Endothelial cell of umbilical vein (primary cell): ENCODE measurements around the gene MS4A10. TPM values are rescaled to one million over a fixed set of nuclear protein-coding genes. Genes with fewer than 3 reads are reported as not detected.

ENCODE experiments used
- BruUV-seq: library from RNA; stranded (reverse); fragments of 400-500 nt; replicated peaks from 2 replicates; lab custom pipeline; 2021; lab: Mats Ljungman, UMichigan
- CTCF ChIA-PET: fragments of 300-600, 350-600 bp; sonication (Branson Sonifier 250); formaldehyde crosslinking; loops from one replicate; lab custom pipeline; 2021; ENCODE audit warnings: antibody characterized with exemption, inconsistent platforms; lab: Charles Lee
- POLR2A ChIA-PET: fragments of 300-600, 350-600 bp; sonication (Branson Sonifier 250); formaldehyde crosslinking; loops from one replicate; lab custom pipeline; 2021; ENCODE audit warnings: antibody characterized with exemption, inconsistent platforms; lab: Charles Lee
- DNase-seq: peaks from one replicate; pipeline ENCODE4 v3.0.0-alpha.2; 2011; ENCODE audit warnings: low read depth, low spot score
- FAIRE-seq: peaks from 2 replicates; lab custom pipeline; 2011; peaks lifted over from hg19 to GRCh38; lab: Jason Lieb, UNC
- H2AFZ ChIP-seq: 2 replicates; pipeline ENCODE4 v1.6.0; 2012; ENCODE audit warnings: low read depth, low read length, control low read depth, inconsistent platforms
- H3K27ac ChIP-seq: 2 replicates; pipeline ENCODE4 v1.5.1; 2011; ENCODE audit warnings: low read depth, mild to moderate bottlenecking, control low read depth, low read length, moderate library complexity; ENCODE audit not compliant: insufficient read depth
- H3K27me3 ChIP-seq, 2 experiments: 2 replicates each; pipeline versions ENCODE4 v1.6.0 to v1.6.1; 2011; ENCODE audit warnings: low read length in 2 of 2, mixed read lengths in 1 of 2; ENCODE audit not compliant: control insufficient read depth in 2 of 2, insufficient read depth in 2 of 2
- H3K36me3 ChIP-seq, 2 experiments: 2 replicates in 1 of 2; 3 replicates in 1 of 2; pipeline ENCODE4 v1.5.1; 2011; ENCODE audit warnings: low read length in 2 of 2, mild to moderate bottlenecking in 1 of 2, moderate library complexity in 1 of 2; ENCODE audit not compliant: control insufficient read depth in 2 of 2, insufficient read depth in 2 of 2; ENCODE audit errors: extremely low read depth in 1 of 2
- H3K4me1 ChIP-seq: 3 replicates; pipeline ENCODE4 v1.5.1; 2011; ENCODE audit warnings: mild to moderate bottlenecking, low read length; ENCODE audit not compliant: control insufficient read depth, insufficient read depth; ENCODE audit errors: extremely low read depth
- H3K4me2 ChIP-seq: 2 replicates; pipeline ENCODE4 v1.6.1; 2011; ENCODE audit warnings: low read length, control low read depth, mixed read lengths; ENCODE audit not compliant: insufficient read depth
- H3K4me3 ChIP-seq, 3 experiments: fragments of 200-600 bp in 1 of 3; sonication (generic), shearing (Covaris generic) in 1 of 3; replicated peaks in 1 of 3; 2 replicates each; pipeline ENCODE4 v1.5.1; 2011 to 2016; ENCODE audit warnings: control low read depth in 3 of 3, low read length in 3 of 3, mild to moderate bottlenecking in 2 of 3, inconsistent platforms in 1 of 3, low read depth in 1 of 3, moderate library complexity in 1 of 3; ENCODE audit not compliant: insufficient read depth in 1 of 3
- H3K79me2 ChIP-seq: 2 replicates; pipeline ENCODE4 v1.6.0; 2012; ENCODE audit warnings: low read length, inconsistent platforms; ENCODE audit not compliant: control insufficient read depth, insufficient read depth
- H3K9ac ChIP-seq: replicated peaks from 2 replicates; pipeline ENCODE3; 2011; ENCODE audit warnings: low read length, control low read depth; ENCODE audit not compliant: insufficient read depth; ENCODE audit errors: extremely low read depth
- H3K9me1 ChIP-seq: replicated peaks from 3 replicates; pipeline ENCODE4 v1.6.0; 2011; ENCODE audit warnings: mild to moderate bottlenecking, low read length; ENCODE audit not compliant: control insufficient read depth, insufficient read depth; ENCODE audit errors: extremely low read depth
- H3K9me3 ChIP-seq: replicated peaks from 2 replicates; pipeline ENCODE4 v1.5.1; 2012; ENCODE audit warnings: low read length, inconsistent platforms; ENCODE audit not compliant: control insufficient read depth, insufficient read depth
- H4K20me1 ChIP-seq: replicated peaks from 2 replicates; pipeline ENCODE3; 2011; ENCODE audit warnings: mild to moderate bottlenecking, low read length; ENCODE audit not compliant: control insufficient read depth, insufficient read depth; ENCODE audit errors: extremely low read depth
- FOS ChIP-seq: IDR thresholded peaks from 2 replicates; pipeline ENCODE4 v1.6.1; 2011; ENCODE audit warnings: mild to moderate bottlenecking, low read length, moderate library complexity, borderline replicate concordance; ENCODE audit not compliant: insufficient read depth
- JUN ChIP-seq: IDR thresholded peaks from 2 replicates; pipeline ENCODE4 v1.6.1; 2011; ENCODE audit warnings: borderline replicate concordance, low read depth; ENCODE audit not compliant: insufficient read length, insufficient read depth
- POLR2A ChIP-seq: IDR thresholded peaks from 2 replicates; pipeline ENCODE4 v1.6.1; 2012; ENCODE audit warnings: low read depth, mild to moderate bottlenecking, control low read depth, low read length
- dilution Hi-C: fragments of 300-500 bp; cut with MboI; formaldehyde crosslinking; loops from one replicate; pipeline ENCODE4 v1.15.0; 2019; ENCODE audit warnings: low sequenced_read_pairs; ENCODE audit not compliant: extremely low pct_ligation_motif_present
- intact Hi-C: fragments of 100-400 bp; cut with micrococcal nuclease; formaldehyde crosslinking; loops from one replicate; pipeline ENCODE4 v1.10.0; 2022
- polyA plus RNA-seq, 4 experiments: library from polyadenylated mRNA; depleted of rRNA in 3 of 4; stranded (reverse) in 3 of 4; unstranded in 1 of 4; fragments of >200 nt; gene quantifications; 2 replicates each; pipeline versions ENCODE4 v1.2.1 to v1.2.3, GENCODE V29; 2011 to 2012; ENCODE audit warnings: missing spikeins in 1 of 4
- total RNA-seq: library from RNA; stranded (reverse); gene quantifications from 2 replicates; pipeline ENCODE4 v1.2.3, GENCODE V29; 2021
- TF ChIP-seq, protein P1 (sequence below), 2 donors: IDR thresholded peaks; 1 replicate in 1 of 2; 2 replicates in 1 of 2; pipeline ENCODE4 v1.5.1; 2011; ENCODE audit warnings: low read length in 2 of 2, mild to moderate bottlenecking in 2 of 2, moderate library complexity in 2 of 2, control low read depth in 1 of 2, inconsistent platforms in 1 of 2, low read depth in 1 of 2; ENCODE audit not compliant: insufficient read depth in 1 of 2; ENCODE audit errors: extremely low read depth in 1 of 2

The MS4A10 gene
- total and polyA plus RNA-seq, 2 donors (not counting 3 experiments of a cell fraction or from before 2014, with no cell fraction given): not detected

DNA sequence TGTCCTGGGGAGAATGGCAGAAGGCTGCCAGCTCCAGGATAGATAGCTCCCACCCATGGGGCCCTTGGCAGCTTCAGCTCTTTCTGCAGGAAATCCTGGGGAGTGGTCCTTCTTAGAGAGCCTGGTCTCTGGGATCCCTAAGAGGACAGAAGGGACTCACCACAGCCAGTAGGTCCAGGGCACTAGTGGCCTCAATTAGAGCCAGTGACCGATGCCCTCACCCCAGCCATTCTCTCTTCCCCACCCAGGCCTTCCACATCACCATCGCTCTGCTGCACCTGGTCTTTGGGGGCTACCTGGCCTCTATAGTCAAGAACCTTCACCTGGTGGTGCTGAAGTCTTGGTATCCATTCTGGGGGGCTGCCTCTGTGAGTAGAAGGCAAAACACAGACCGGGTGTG lies 5.6 kb downstream of the MS4A10 start:
- CTCF ChIA-PET: interaction anchor here (1.1 to 2.6 kb wide), 5 partner anchors 12 to 108 kb away, joined by 3 to 9 read pairs (median 6); no protein-coding TSS in a partner anchor
- dilution Hi-C loops: no loop called here
- no peak overlapping the region for H3K4me3 ChIP-seq

More for the DNA sequence above, 5.6 kb downstream of the MS4A10 start:
- POLR2A ChIA-PET: no interaction called here
- peaks cover 28% of the 10 kb centered on the region for H3K4me1 ChIP-seq
- no peak overlapping the region for H3K9ac ChIP-seq
- H3K9me1 ChIP-seq: no peaks in the 10 kb centered on the region
- intact Hi-C loops: no loop called here
- FAIRE-seq (no peak), DNase-seq (no peak)
- no peak overlapping the region for H3K27ac ChIP-seq
- H3K36me3 ChIP-seq: no peaks in the 10 kb centered on the region
- no peak overlapping the region for H3K4me2 ChIP-seq
- no peaks in the 10 kb centered on the region for H3K9me3 ChIP-seq
- H3K79me2 ChIP-seq: no peaks in the 10 kb centered on the region
- H4K20me1 ChIP-seq: no peaks in the 10 kb centered on the region
- TF ChIP-seq FOS: no peak
- TF ChIP-seq, protein P1, sequence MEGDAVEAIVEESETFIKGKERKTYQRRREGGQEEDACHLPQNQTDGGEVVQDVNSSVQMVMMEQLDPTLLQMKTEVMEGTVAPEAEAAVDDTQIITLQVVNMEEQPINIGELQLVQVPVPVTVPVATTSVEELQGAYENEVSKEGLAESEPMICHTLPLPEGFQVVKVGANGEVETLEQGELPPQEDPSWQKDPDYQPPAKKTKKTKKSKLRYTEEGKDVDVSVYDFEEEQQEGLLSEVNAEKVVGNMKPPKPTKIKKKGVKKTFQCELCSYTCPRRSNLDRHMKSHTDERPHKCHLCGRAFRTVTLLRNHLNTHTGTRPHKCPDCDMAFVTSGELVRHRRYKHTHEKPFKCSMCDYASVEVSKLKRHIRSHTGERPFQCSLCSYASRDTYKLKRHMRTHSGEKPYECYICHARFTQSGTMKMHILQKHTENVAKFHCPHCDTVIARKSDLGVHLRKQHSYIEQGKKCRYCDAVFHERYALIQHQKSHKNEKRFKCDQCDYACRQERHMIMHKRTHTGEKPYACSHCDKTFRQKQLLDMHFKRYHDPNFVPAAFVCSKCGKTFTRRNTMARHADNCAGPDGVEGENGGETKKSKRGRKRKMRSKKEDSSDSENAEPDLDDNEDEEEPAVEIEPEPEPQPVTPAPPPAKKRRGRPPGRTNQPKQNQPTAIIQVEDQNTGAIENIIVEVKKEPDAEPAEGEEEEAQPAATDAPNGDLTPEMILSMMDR (IDR thresholded peaks at IDR 0.05; ENCODE audit: extremely low read depth in 1 of 2, insufficient read depth in 1 of 2, low read depth in 1 of 2, low read length in 2 of 2): no peak
- no peak for TF ChIP-seq POLR2A
- no peak for TF ChIP-seq JUN
- BruUV-seq: no TSS peak
- peaks cover 0 to 7% of the 10 kb centered on the region in 2 experiments for H3K27me3 ChIP-seq
- H2AFZ ChIP-seq: no peak overlapping the region
